T-helper 1 cell treated with Interleukin-12 subunit alpha and Interleukin-12 subunit beta and Interleukin-4 antibody, amounts not matched to agents 30 ng/mL and 1 ng/mL, for 36 hours (primary cell): ENCODE measurements around the gene RRBP1. TPM values are rescaled to one million over a fixed set of nuclear protein-coding genes. Genes with fewer than 3 reads are reported as not detected.

Source experiments
- intact Hi-C: fragments of 100-400 bp; cut with micrococcal nuclease; formaldehyde crosslinking; loops from one replicate; pipeline ENCODE4 v1.15.1; 2024
- total RNA-seq: library from RNA; stranded (reverse); gene quantifications from 2 replicates; pipeline ENCODE4 v1.2.3, GENCODE V29; 2022

RRBP1 gene
- total RNA-seq, 1 donor from 2014 or later, result 77.1 TPM

DNA sequence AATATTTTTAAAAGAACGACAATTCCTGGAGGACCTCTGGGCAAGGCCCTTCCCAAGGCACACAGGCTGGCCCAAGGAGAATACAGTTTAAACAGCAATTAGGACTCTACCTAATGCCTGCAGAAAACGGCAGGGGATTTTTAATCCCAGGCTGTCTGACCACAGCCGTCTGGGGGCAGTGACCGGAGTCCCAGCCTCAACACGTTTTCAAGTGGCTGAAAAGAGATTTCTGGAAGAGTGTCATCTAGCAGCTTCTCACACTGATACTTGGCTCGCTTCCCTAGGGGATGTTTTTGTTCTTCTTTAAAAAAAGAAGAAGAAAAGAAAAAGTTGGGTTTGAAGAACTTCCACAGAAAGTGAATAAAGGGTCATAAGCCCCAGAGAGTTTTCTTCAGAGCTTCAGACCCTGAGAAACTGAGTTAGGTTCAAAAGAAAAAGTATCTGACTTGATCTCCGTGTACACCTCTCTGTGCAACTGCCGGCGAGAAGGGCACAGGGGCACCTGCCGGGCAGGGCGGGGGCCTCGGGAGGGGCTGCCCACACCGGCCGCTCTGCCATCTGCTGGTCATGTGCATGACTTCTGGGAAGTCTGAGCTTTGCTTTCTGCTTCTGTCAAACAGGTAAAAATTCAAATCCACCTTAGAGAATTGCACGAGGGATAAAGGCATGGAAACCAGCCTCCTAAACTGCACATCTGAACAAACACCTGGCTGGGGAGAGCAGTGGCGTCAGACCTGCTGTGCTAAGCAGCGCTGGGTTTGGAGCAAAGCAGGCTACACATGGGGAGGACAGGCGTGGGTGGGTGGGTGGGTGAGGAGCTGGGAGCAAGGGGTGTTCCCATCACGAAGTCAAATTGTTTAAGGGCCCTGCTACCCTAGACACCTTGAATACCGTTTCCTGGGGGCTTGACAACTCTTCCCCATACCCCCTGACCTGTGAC, 33.0 kb downstream of the RRBP1 start:
- intact Hi-C loops, result loop anchor here (1.0 kb wide), 2 partner anchors 112 to 144 kb away; no protein-coding TSS in a partner anchor

- intact Hi-C loops, result no loop called here
Measured at GRCh38 chr20:17648315-17648646, 33.8 kb downstream of the RRBP1 start.

- intact Hi-C loops, result no loop called here
Measured at GRCh38 chr20:17647391-17648314, 34.4 kb downstream of the RRBP1 start.

DNA sequence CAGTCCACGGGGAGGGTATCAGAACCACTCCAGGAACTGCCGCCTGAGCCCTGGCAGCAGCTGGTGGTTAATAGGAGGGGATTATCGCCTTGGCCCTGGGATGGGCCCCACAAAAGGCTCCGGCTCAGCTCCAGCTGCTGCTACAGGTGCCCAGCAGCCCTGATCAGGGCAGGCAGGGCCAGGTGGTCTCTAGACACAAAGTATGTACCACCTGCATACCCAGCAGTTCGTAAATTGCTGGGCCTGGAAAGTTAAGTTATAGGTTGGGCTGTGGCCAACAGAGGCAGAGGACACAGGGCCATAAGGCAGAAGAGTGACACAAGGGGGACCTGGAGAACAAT, 35.1 kb downstream of the RRBP1 start:
- intact Hi-C loops, result no loop called here

DNA sequence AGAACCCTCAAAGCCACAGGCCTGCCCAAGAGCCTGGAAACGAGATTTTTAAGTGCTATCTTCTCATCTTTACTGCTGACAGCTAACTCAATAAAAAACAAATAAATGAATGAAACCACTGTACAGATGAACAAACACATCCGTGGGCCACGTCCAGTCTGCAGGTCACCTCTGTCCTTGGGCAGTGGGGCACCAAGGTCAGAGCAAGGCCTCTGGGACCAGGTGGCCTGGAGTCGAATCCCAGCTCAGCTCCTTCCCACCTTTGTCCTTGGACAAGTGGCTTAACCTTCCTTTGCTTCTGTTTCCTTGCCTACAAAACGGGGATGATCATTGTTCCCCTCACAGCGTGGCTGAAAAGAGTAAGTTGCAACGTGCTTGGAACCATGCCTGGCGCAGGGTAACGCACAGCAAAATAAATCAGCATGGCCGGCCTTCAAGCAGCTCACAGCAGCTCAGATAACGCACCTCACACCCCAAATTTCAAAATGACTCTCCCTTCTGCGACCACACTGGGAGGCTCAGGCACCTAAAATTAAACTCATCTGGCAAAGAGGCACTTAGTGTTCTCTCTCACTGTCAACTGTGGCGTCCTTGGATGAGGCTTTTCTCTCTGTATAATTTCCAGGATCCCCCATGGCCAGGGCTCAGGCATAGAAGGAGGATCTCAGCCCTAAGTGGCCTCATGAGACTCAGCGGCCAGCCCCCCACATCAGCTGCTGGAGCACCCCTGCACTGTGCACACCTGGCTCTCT, 35.7 kb downstream of the RRBP1 start:
- intact Hi-C loops, result no loop called here

DNA sequence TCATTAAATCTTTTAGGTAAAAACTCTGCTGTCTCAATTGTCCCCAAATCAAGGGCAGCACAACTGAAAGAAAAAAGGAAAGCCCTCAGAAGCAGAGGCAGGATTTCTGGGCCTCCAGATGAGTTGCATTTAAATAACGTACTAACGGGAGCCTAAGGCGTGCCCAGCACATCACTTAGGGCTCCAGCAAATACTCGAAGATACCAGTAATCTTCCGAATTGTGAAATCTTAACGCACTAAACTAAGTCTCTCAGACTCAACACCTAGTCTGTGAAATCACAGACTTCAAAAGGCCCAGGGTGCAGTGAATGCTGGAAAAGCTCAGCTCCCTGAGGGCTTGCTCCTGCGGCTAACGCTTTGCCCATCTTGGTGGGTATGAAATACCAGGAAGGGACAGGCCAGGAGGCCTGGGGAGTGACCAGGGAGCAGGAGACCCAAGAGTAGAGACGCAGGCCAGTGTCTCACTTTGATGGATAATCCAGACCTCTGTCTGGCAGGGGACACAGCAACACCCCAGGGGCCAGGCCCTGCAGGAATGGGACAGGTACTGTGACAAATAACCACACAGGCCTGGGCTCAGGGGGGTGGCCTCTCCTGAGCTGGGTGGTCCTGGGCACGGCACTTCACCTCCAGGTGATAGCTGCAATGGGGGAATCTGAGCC, 36.4 kb downstream of the RRBP1 start:
- intact Hi-C loops, result no loop called here

DNA sequence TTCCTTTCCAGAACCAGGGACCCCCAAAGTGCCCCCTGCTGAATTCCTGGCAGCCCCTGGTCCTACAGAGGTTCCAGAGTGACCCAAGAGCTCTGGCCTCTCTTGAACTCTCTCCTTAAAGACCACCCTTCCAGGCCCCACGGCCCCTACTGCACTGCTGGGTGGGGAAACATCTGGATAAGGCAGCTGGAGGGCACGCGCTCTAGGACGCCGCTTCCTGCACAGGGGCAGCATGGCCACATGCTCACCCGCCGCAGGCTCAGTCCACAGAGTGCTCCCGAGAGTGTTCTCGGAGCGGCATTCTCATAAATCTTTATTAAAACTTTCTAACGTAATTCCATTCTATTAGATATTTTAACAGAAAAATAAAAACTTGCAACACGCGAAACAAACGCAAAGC, 37.0 kb downstream of the RRBP1 start:
- intact Hi-C loops, result no loop called here

- intact Hi-C loops, result no loop called here
Measured at GRCh38 chr20:17644451-17644850, 37.6 kb downstream of the RRBP1 start.

DNA sequence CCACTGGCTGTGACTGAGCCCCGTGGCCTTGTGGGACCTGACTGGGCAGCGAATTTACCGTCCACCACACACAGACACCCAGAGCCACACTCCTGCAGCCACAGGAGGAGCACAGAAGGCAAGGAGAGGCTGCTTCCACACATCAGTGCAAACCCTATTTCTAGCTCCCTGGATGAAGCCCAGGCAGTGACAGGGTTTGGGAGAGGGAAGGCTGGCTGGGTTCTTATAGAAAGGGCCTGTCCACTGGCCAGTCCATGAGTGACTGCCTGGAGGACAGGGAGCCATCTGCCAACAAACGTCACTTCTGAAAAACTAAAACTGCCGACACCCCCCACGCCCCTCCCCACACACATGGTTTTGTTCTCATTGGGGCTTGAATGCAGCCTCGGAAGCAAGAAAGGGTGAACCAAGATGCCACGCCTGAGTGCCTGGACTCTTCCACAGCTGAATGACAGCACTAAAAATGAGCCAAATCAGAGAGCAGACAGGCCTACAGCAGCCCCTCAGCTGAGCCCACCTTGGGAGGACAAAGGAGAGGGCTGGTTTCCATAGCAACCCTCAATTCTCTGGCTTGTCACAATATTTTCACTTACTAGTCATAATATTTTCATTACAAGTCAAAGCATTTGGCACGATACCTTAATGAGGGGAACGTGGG, 38.4 kb downstream of the RRBP1 start:
- intact Hi-C loops, result no loop called here

GRCh38 chr20:17642404-17643269, 39.4 kb downstream of the RRBP1 start:
- intact Hi-C loops, result no loop called here

GRCh38 chr20:17641993-17642392, 40.0 kb downstream of the RRBP1 start:
- intact Hi-C loops, result no loop called here

- intact Hi-C loops, result no loop called here
Measured at GRCh38 chr20:17641520-17641964, 40.5 kb downstream of the RRBP1 start.

GRCh38 chr20:17640875-17641378, 41.1 kb downstream of the RRBP1 start:
- intact Hi-C loops, result no loop called here

DNA sequence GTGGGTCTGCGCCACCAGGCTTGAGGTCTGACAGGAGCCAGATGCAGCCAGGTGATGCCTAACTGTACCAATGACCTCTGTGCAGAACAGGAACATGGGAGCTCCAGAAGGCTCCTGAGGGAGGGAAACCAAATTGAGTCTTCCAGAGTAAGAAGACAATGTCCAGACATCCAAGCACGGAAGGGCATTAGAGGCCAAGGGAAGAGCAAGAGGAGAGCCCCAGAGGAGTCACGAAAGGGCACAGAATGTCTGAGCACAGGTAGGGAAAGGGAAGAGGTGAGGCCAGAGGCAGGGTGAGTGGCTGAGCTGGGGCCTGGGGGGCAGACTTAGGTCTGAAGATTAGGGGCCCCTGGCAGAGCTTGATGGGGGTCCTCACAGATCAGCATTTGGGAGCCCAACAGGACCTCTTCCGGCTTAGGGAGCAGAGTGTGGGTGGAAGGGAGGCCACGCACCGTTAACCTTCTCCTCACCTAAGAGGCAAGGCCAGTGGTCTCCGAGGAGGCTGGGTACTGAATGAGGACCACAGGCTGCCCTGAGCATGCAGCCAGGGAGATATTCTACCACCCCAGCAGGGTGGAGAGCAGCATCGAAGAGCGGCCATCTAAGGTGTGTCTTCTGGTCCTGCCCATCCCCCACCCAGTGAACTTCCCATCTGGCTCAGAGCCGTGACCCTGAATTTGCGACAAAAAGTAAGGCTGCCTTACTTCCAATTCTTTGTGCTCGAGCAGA, 41.7 kb downstream of the RRBP1 start:
- intact Hi-C loops, result no loop called here

DNA sequence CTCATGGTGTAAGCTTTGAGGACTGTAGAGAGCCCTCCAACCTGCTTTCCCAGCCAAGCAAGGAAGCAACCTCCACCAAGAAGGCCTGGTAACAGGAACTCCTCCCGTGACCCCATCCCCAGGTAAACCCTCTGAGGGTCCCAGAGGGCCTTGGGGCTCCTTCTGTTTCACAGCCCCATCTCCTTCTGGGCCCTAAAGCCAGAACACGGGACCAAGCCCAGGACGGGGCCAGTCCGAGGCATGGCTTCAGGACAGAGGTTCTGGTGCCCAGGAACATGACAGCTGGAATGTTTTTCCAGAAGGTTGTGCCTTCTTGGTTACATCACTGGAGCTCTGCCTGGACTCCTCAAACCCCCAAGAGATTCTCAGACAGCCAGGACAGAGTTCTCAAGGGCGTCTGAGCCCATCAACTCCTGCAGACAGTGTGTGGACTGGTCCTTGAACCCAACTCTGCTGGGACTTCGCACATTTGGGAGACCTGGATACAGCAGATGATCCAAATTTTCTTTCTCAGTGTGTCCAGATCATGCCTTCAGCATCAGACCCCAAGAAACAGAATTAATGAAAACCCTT, 43.1 kb downstream of the RRBP1 start:
- intact Hi-C loops, result no loop called here

- intact Hi-C loops, result no loop called here
Measured at GRCh38 chr20:17637985-17638640, 43.9 kb downstream of the RRBP1 start.

DNA sequence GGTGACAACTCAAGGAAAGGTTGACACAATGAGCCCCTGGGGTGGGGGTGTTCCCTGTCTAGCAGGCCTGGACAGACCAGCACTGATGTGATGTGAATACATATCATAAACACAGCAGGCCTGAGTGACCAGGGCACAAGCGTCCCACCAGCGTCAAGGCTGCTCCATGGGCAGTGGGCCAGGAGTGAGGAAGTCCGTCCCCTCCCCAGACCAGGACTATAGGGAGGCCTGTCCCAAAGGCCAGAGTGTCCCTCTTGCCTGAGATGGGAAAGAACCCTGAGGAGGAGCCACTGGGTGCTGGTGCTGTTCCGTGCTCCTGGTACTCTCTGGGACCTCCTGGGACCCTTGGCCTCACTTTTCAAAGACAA, 44.6 kb downstream of the RRBP1 start:
- intact Hi-C loops, result no loop called here
